ENCODE results near the gene RASGRF2.

The RASGRF2 gene

DNA sequence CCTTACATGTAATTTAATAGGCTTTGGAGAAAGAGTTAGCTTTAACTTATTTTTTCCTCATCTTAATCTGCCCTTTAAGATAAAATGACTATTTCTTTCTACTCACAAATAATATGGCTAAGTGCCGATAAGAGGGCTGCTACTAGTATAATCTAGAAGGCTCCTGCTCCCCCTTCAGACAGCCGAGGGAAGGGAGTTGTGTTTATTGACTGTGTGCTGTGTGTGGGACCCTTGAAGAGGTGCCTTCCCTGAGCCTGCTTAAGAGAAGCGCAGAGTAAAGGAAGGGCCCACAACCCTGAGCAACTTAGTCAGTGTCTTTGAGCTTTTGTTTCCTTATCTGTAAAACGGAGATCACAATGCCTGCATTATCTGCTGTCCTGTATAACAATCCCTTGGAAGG is 244.9 kb downstream of the RASGRF2 start:
- DNase-seq (ENCODE audit: low read depth in 2 of 2), result no peak

GRCh38 chr5:81207009-81207408 is 246.8 kb downstream of the RASGRF2 start:
- DNase-seq (ENCODE audit: low read depth in 2 of 2), result no peak

- no peak for DNase-seq (ENCODE audit: low read depth in 2 of 2)
Observed at GRCh38 chr5:81208904-81209303, 248.7 kb downstream of the RASGRF2 start.

- no peak for DNase-seq (ENCODE audit: low read depth in 2 of 2)
Observed at GRCh38 chr5:81209386-81209785, 249.2 kb downstream of the RASGRF2 start.

- DNase-seq (ENCODE audit: low read depth in 2 of 2), result no peak
Observed at GRCh38 chr5:81209869-81210493, 249.8 kb downstream of the RASGRF2 start.

- no peak for DNase-seq (ENCODE audit: low read depth in 2 of 2)
Observed at GRCh38 chr5:81212211-81212751, 252.1 kb downstream of the RASGRF2 start.

DNA sequence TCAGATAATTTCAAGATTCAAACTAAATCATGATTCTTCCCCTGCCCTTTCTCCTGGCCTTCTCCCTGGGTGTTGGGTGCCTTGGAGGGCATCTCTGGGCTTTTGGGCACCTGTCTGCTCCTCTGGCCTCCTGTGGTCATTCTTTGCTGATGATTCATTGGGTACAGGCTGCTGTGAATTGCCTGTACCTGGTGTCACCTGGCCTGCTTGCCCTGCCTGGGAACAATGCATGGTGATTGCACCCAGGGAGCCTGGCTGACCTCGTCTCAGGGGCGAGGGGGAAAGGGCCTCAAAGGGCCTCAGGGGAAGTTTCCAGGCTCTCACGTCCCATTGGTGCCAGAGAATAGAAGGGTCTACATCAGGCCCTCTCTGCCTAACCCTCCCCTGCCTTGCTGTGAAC is 252.9 kb downstream of the RASGRF2 start:
- no peak for DNase-seq (ENCODE audit: low read depth in 2 of 2)

DNA sequence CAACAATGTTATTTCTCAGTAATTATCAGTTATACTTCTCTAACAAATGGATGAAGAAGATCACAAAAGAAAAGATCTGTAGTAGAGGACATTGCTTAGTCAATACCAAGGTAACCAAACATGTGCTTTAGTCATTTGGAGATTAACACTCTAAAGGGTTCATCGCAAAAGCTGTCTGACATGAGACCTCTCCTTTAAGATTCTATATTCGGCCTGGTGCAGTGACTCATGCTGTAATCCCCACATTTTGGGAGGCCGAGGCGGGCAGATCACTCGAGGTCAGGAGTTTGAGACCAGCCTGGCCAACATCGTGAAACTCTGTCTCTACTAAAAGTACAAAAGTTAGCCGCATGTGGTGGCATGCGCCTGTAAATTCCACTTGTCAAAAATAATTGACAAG is 254.7 kb downstream of the RASGRF2 start:
- DNase-seq (ENCODE audit: low read depth in 2 of 2), result no peak

DNA sequence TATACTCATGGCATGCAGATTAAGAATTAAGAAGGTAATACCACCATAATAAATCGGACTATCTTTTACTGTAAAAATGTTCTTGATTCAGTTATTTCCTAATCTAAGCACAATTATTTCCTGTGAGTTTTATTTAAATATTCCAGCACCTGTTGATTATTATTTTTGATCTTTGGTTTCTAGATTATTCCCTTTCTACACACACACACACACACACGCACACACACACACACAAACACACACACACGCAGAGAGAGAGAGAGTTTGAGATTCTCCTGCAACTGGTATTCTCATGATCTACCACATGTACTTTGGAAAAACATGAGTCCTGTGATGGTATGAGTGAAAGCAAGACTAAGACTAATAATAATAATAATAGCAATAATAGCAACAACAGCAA is 256.0 kb downstream of the RASGRF2 start:
- no peak for DNase-seq (ENCODE audit: low read depth in 2 of 2)

DNA sequence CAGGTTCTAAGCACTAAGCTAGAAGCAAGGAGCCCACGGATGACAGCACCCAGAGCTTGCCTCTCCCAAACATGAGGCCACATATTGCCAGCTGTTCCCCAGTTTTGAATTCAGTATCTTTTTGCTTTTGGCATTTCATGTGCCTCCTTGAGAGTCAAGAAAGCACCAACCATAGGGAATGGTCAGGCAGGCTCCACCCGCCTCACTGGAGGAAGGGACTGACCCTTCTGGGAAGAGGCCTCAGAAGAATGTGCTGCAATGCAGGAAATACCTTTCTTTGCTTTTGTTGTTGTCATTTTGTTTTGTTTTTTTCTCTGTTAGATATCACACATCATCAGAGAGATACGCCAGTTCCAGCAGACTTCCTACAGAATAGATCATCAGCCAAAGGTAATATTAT is 259.2 kb downstream of the RASGRF2 start:
- no peak for DNase-seq (ENCODE audit: low read depth in 2 of 2)

DNA sequence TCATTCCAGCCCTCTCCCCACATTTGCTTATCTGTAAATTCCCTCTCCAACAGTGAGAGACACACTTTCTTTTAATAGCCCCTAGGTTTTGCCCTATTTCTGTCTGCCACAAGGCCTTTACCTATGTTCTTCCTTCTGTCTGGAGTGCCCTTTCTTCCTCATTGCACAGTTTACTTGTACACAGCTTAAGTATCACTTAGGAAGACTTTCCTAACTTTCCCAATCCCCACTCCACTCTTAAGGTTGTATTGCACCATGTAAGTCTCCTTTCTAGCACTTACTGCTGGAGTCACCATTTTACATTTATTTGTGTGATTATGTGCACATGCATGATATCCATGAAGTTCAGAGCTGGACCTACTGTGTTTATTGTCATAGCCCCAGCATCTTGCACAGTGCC is 262.1 kb downstream of the RASGRF2 start:
- no peak for DNase-seq (ENCODE audit: low read depth in 2 of 2)

DNA sequence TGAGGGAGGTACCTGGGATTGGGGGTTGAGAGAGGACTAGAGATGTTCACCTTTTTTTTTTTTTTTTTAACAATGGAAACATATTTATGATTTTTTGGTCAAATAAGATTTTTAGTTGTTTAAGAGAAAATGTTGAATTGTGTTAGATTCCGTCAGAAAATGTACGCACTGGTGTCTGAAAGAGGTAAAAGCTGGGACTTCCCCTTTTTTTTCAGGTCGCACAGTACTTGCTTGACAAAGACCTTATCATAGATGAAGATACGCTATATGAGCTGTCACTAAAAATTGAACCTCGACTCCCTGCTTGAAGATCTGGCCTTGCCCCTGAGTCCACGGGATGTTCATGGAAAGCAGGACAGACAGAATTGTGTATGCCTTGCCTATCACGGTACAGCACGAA is 265.3 kb downstream of the RASGRF2 start:
- DNase-seq (ENCODE audit: low read depth in 2 of 2), result no peak

GRCh38 chr5:81226286-81226685 is 266.1 kb downstream of the RASGRF2 start:
- DNase-seq (ENCODE audit: low read depth in 2 of 2), result no peak

GRCh38 chr5:81226949-81227348 is 266.8 kb downstream of the RASGRF2 start:
- DNase-seq (ENCODE audit: low read depth in 2 of 2), result no peak

DNA sequence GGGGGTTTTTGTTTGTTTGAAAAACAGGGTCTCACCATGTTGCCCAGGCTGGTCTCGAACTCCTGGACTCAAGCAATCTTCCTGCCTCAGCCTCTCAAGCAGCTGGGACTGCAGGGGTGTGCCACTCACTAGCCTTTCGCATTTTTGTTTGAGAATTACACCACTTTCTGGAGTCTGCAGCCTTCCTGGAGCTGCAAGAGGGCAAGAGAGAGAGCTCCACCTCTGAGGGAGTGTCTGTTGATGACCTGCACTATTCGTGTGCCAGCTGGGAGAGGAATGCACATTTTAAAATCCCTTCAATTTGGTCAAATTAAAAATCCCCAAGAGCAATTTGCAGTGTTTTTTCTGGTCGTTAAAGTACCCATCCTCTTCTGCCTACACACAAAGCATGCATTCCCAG is 267.9 kb downstream of the RASGRF2 start:
- DNase-seq (ENCODE audit: low read depth in 2 of 2), result no peak

DNA sequence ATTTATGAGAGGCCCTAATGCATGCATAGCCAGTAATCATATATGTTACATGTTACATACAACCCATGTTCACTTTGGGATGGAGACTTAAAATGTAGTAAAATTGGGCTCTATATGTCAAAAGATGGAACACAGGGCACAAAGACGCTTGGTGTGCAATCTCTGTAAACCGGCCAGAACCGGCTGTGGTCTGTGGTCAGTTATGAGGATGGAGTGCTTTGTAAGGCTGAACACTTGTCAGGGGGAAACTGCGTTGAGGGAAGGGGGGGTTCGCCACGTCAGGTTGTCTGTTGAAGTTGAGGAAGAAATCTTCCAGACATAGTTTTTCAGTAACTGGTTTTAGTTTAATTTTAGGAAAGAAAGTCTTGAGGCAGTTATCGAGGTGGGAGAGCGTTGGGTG is 270.3 kb downstream of the RASGRF2 start:
- DNase-seq (ENCODE audit: low read depth in 2 of 2), result no peak

DNA sequence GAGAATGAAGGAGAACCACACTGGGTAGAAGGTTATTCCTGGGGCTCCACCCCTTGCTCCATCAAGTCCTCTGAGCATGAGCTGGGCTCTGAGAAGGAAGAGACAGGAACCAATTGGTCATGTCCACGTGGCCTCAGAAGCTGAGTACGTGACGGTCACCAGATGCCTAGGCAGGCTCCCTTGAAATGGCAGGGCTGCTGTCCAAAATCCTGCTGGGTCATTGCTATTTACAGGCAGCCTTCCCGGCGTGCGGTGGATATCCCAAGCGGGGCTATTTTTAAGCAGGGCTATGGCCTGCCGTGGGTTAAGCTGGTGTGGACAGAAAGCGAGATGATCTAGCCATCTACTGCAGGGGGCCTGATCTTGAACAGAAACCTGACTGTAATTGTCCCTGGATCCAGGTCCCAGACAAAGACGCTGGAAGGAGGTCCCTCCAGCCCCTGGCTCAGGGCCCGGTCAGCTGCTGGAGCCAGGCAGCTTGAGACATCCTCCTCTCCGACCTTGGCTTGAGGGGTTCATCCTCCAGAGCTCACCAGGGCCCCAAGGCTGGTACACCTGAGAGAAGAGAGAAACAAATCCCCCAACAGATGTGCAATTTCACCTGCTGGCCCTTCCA is 272.4 kb downstream of the RASGRF2 start:
- DNase-seq (ENCODE audit: low read depth in 2 of 2), result no peak

DNA sequence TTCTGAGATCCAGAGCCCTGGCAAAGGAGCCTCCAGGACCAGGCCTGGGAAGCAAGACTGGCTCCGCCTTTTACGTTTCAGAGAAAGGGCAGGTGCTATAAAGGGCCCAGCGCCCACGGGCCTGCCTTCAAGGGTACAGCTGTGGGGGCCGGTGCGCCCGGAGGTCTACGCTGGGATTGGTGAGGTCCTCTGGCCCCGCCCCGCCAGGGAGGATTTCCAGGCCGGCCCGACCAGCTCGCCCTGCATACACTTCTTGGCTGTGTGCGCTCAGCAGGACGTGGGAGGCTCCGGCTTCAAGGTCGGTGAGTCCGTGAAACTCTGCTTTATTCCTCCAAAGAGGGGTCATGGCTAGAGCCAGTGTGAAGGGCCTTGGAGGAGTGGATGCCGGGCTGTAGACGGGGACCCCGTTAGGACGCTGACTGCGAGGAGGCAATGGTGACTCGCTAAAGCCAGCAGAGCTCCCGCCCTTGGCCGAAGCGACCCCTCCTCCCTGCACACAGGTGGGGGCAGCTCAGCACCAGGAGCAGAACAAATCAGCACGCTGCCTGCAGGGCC is 273.0 kb downstream of the RASGRF2 start, which contains the start of gene CKMT2:
Gene CKMT2, plus strand, starts transcription at position 243 of the 555 bp plus-strand sequence. CDS start 17,811 bp downstream, outside the sequence.
- no peak for DNase-seq (ENCODE audit: low read depth in 2 of 2)

GRCh38 chr5:81234299-81234698 is 274.1 kb downstream of the RASGRF2 start:
- DNase-seq (ENCODE audit: low read depth in 2 of 2), result no peak

- no peak for DNase-seq (ENCODE audit: low read depth in 2 of 2)
Observed at GRCh38 chr5:81234801-81235200, 274.6 kb downstream of the RASGRF2 start.

DNA sequence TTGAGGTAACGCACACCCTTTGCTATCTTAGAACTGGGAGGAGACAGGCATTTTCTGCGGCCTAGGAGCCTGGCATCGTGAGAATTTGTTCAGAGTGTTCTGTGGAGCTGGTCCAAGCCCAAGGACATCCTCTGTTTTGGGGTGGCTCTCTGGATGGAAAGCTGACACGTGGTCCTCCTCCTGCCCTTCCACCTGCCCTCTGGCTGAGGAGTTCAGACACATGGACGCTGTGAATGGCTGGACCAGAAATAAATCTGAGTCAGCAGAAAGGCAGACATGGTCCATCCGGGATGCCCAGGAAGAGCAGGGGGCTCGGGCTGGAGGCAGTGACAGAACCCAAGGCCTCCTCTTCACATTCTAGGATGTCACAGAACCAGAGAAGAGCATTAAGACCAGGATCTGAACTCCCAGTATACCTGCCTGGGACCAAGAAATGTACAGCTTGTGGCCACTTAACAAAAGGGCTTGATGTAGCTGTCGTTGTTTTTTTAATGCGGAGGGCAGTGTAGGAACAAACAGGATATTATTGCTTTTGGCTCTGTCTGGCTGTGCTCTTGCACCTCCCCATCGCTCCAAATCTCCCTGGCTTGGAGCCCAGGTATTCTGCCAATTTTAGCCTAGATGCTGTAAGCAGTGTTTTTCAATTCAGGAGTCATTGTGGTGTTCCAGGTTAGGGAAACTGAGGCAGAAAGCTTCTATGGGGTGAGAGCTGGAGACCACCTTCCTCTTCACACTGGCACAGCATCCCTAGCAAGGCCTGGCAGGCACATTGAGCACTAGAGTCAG is 275.3 kb downstream of the RASGRF2 start:
- DNase-seq (ENCODE audit: low read depth in 2 of 2), result no peak

GRCh38 chr5:81238460-81238859 is 278.3 kb downstream of the RASGRF2 start:
- DNase-seq (ENCODE audit: low read depth in 2 of 2), result no peak

Data from stimulated activated CD4-positive, alpha-beta T cell treated with anti-CD3 and anti-CD28 coated beads, Interleukin-1b, Interleukin-23, amount 100 ng/mL, for 1 hour (primary cell).